Stimulated activated CD4-positive, alpha-beta T cell treated with anti-CD3 and anti-CD28 coated beads, Interleukin-4, amount 100 ng/mL, for 4 hours (primary cell): Measurements from ENCODE around the gene PIGM.

Experiments
- DNase-seq, 2 experiments: peaks; one replicate each; pipeline ENCODE4 v3.0.0-alpha.2; 2020

PIGM gene

DNA sequence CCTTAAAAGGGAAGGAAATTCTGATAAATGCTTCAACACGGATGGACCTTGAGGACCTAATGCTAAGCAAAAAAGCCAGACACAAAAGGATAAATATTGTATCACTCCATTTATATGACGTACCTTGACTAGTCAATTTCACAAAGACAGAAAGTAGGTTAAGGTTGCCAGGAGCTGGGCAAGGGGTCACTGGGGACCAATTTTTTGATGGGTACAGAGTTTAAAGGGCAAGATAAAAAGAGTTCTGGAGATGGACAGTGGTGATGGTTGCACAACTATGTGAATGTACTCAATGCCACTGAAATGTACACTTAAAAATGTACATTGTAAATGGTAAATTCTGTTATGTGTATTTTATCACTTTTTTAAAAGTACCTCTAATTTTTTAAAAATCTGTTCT is 45.7 kb downstream of the PIGM start:
- no peak for DNase-seq

DNA sequence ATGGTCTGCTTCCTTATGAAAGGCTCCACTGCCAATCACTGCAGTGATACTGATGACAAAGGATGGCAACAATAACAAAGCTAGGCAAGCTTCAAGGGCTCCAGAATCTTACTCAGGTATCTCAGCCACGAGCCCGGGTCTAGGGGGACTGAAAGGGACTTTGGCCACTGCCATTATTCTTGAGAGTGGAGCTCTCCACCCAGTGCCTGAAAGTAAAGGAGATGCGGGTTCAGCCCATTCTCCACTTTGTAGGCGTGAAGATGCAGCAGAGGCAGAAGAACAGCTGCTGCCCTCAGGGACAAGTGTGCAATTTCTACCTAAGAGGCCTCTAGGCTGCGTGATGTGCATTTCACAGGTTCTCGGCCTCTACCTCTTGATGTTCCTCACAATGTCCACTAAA is 46.3 kb downstream of the PIGM start:
- DNase-seq = no peak

DNA sequence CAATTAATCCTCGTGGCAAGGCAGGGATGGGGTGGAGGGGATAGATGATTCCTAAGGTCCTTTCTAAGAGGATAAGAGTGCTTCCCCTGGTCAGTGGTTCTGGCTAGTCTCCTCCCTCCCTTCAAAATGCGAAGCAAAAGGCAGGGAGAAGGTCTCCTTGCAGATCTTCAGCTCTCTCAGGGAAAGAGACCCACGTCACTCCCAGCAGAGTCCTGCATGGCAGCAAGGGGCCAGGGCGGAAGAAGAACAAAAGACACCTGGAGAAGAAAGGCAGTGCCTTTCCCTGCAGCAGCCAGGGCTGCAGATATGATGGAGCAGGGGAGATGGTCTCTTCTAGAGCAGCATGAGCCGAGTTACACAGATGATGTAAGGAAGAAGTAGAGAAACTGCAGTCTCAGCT is 48.1 kb downstream of the PIGM start:
- DNase-seq = no peak

DNA sequence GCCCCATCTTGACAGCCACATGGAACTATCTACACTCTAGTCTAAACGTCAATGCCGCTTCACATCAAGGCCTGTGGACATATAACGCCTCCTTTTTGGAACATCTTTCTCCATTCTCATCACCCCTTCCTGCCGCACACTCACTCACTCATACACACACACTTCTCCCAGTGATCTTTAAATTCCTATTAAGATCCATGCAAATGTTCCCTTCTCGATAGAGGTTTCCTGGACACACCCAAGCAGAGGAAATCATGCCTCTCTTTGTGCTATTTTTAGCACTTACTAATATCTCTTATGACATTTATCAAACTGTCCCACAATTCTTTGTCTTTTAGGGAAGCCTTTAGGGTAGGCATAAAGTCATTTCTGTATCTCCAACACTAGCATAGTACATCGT is 49.5 kb downstream of the PIGM start:
- DNase-seq = no peak

DNA sequence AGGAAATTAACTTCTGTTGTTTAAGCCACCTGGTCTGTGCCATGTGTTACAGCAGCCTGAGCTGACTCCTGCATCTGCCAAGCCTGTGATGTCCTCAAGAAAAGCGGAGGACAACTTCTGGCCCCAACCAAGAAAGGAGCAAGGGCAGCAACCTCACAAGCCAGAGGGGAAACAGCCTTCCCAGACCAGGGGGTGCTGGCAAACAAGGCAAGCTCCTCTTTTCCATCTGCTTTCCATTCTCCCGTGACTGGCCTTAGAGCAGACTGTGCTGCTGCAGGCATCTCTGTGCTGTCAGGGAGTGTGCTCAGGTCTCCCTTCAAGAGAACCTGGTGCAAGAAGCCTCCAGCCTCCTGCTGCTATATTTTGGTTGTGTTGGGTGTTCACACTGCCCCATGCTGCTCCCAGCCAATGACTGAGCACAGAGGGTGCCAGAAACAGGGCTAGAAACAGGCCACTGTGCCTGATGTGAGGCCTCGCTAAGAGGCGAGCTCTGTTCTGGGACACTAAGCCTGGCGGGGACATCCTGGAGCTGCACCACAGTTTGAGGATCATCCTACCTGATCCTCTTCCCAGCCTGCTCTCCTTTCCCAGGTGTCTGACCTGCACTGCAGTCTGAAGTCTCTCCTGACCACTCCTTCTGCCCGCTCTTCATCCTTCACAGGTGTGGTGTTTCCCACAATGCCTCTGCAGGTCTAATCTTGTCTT is 50.3 kb downstream of the PIGM start:
- no peak for DNase-seq

DNA sequence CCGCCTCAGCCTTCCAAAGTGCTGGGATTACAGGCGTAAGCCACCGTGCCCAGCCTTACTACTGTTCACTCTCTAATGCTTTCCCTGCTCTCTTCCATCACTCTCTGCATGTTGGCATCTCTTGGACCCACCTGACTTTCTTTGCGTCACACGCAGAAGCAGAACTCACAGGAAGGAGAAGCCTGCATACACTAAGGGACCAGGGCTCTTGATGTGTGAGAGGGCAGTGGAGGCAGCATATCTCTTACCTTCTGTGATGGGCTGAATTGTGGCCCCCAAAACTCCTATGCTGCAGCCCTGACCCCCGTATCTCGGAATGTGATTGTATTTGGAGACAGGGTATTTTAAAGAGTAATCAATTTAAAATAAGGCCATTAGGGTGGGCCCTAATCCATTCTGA is 51.0 kb downstream of the PIGM start:
- no peak for DNase-seq

DNA sequence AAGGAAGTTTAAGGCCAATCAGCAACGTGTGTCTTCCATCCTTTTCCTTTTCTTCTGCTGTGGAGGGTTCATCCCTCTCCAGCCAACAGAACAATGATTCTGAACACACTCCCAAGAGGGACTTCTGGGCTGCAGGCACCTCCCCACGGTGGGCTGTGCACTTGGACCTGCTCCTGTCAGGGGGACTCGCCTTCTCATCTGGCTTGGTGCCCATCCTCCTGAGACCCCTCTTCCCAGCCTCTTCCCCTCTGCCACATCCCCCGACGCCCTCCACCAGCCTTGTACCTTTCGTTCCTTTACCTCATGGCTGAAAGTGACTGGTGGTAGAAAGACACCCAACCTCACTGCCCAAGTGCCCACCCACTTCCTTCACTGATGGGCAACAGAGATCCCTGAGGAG is 51.7 kb downstream of the PIGM start:
- no peak for DNase-seq

DNA sequence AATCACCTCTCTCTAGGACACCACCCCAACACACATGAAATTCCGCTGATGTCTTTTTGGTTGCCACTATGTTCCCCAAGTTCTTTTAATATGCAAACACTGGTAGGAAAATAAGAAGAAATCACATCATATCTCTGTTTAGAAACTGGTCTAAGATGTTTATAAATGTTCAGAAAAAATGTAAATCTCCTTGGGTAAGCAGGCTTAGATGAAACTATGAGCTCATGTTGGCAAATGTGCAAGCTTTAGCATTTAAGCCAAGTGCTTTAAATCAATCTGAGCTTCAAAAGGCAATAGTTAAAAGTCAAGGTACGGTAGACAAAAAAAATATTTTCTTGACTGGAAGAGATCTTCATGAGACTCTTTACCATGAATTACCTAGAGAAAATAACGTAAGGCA is 52.5 kb downstream of the PIGM start:
- DNase-seq = no peak

DNA sequence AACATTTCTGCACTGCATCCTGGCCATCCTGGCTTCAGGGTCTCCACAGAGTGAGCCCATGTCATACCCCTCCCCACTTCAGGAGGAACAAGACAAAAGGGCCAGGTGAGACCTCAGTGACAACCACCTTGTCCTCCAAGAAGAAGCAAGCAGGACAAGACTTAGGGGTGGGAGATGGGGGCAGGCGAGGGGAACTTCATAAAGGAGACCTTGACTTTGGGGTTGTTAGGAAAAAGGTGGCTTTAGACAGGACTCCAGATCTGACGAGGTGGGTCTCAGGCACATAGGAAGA is 53.7 kb downstream of the PIGM start:
- no peak for DNase-seq

DNA sequence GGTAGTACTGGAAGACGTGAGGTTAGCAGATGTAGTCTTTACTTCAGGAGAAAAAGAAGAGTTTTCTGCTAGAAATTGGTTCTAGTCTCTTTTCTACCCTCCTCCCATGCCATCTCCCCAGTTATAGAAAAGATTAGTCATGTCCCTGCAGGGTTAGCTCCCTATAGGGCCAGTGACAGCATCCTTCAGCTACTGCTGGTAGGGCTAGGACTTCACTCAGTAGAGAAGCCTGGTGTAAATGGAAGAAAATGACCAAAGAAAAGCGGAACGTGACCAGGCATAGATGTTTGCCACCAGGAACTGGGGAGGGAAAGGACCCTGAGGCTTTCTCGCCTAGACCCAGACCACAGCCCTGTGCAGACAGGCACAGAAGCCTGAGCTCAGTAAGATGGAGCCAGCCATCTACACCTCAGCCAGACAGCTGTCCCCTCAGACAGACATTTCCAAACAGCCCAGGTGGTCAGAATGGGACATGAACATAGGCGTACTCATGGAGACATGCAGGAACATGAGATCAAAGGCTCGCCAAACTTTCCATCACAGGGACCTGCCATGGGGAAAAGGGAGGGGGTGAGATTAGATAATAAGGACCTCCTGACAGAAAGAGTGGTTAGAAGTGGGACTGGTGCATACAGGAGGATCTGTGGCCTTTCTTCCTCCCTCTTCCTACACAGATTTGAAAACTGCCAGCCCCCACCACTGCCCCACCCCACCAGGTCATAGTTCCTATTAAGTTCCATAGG is 54.3 kb downstream of the PIGM start:
- no peak for DNase-seq
